Stimulated activated CD4-positive, alpha-beta T cell treated with anti-CD3 and anti-CD28 coated beads, Interleukin-12 subunit alpha, Interleukin-12 subunit beta, amount 100 ng/mL, for 48 hours (primary cell): ENCODE data around the gene CPED1.
"Not testable (repeated sequence)": the region's sequence is repeated elsewhere in the genome, so short reads cannot be mapped to it uniquely, and the experiment has no call there.

ENCODE experiments used
- DNase-seq, 3 donors: peaks; one replicate each; pipeline ENCODE4 v3.0.0-alpha.2; 2020; ENCODE audit warnings: low read depth in 2 of 3, low spot score in 1 of 3

Gene CPED1

GRCh38 chr7:120996333-120996987, 7.9 kb downstream of the CPED1 start:
- no peak for DNase-seq

- no peak for DNase-seq
Measured at GRCh38 chr7:120996988-120997345, 8.5 kb downstream of the CPED1 start.

GRCh38 chr7:120997882-120998474, 9.5 kb downstream of the CPED1 start:
- no peak for DNase-seq

- no peak for DNase-seq
Measured at GRCh38 chr7:120998520-120998919, 10.0 kb downstream of the CPED1 start.

GRCh38 chr7:120998996-120999565, 10.6 kb downstream of the CPED1 start:
- DNase-seq, result no peak

GRCh38 chr7:121000081-121000983, 11.8 kb downstream of the CPED1 start:
- DNase-seq, result no peak

GRCh38 chr7:121001234-121001906, 12.9 kb downstream of the CPED1 start:
- no peak for DNase-seq

- no peak for DNase-seq
Measured at GRCh38 chr7:121002048-121002756, 13.7 kb downstream of the CPED1 start.

GRCh38 chr7:121002757-121003200, 14.3 kb downstream of the CPED1 start:
- DNase-seq, result no peak

GRCh38 chr7:121003986-121004685, 15.6 kb downstream of the CPED1 start:
- DNase-seq, result no peak

- not testable (repeated sequence) for DNase-seq
Measured at GRCh38 chr7:121005058-121005457, 16.5 kb downstream of the CPED1 start.

GRCh38 chr7:121005996-121006584, 17.6 kb downstream of the CPED1 start:
- no peak for DNase-seq

GRCh38 chr7:121006711-121007315, 18.3 kb downstream of the CPED1 start:
- DNase-seq, result no peak

- no peak for DNase-seq
Measured at GRCh38 chr7:121008816-121009215, 20.3 kb downstream of the CPED1 start.

GRCh38 chr7:121011401-121011800, 22.9 kb downstream of the CPED1 start:
- DNase-seq, result no peak

- DNase-seq, result no peak
Measured at GRCh38 chr7:121012170-121012874, 23.8 kb downstream of the CPED1 start.

GRCh38 chr7:121012919-121013318, 24.4 kb downstream of the CPED1 start:
- no peak for DNase-seq

- DNase-seq, result no peak
Measured at GRCh38 chr7:121015560-121015959, 27.0 kb downstream of the CPED1 start.
